IPS-18a (cell line): Measurements from ENCODE around the gene INTU.
A peak's percentile ranks its signal among the peaks of the same experiment; 100 is the strongest.
"Not testable (repeated sequence)": the region's sequence is repeated elsewhere in the genome, so short reads cannot be mapped to it uniquely, and the experiment has no call there.

Source experiments
- H3K27ac ChIP-seq: one replicate; pipeline ENCODE4 v1.5.1; 2013; ENCODE audit warnings: low read length
- H3K27me3 ChIP-seq: one replicate; pipeline ENCODE4 v1.6.1; 2013; ENCODE audit warnings: mild to moderate bottlenecking, low read length; ENCODE audit not compliant: control insufficient read depth, insufficient read depth
- H3K36me3 ChIP-seq: one replicate; pipeline ENCODE4 v1.6.1; 2013; ENCODE audit warnings: low read depth, low read length; ENCODE audit not compliant: control insufficient read depth
- H3K4me1 ChIP-seq: one replicate; pipeline ENCODE4 v1.6.1; 2013; ENCODE audit warnings: low read depth, low read length; ENCODE audit not compliant: control insufficient read depth
- H3K4me3 ChIP-seq: one replicate; pipeline ENCODE4 v1.5.1; 2013; ENCODE audit warnings: low read length
- H3K9ac ChIP-seq: one replicate; pipeline ENCODE4 v1.6.1; 2013; ENCODE audit warnings: mild to moderate bottlenecking, low read length, moderate library complexity
- H3K9me3 ChIP-seq: one replicate; pipeline ENCODE4 v1.6.1; 2013; ENCODE audit warnings: low read depth, low read length; ENCODE audit not compliant: control insufficient read depth

INTU gene

DNA sequence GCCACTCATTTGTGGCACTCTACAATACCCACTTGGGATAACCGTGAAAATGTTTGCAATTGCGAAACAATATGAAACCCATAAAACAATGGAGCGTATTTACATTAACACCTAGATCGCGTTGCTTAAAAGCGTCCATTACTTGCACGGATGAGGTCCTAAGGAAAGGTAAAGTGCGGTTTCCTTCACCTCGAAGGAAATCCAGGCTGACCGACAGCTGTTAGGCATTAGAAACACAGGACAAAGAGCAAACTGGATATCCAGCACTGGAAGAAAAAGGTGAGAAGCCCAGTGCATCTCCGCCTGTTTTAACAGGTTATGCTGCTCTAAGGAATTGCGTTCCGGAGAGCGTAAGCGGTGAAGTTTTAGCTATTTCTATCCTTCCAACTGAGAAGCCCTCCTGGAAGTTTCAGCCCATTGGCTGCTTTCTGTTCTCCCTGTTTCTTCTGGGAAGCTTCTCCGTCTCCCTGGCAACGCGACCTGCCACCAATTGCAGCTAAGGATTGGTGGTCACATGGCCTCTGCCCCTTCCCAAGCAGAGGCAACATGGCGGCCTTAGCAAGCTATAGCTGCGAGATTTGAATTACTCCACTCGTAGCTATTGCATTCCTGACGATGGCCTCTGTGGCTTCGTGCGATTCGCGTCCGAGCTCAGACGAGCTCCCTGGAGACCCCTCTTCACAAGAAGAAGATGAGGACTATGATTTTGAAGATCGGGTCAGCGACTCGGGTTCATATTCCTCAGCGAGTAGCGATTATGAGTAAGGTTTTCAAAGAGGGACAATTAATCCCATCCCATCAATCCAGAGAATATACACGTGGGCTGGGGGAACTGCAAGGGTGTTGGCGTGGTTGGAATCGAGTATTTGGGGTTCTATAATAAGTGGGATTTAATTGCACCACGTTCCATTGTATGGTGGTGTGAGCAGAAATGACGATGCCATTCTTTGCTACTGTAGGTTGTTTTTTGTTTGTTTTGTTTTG lies at the start of gene INTU:
TSS of gene INTU (plus strand) at position 538 of the 984 bp plus-strand sequence. CDS start at position 616, 78 bp downstream.
- Histone ChIP-seq H3K36me3 (no peaks in the 10 kb centered on the region), H3K9ac (peak within 1 kb of the TSS; percentile 92), H3K4me1 (no peaks in the 10 kb centered on the region), H3K27ac (peak within 1 kb of the TSS; percentile 75), H3K4me3 (peak within 1 kb of the TSS; percentile 93), H3K27me3 (no peaks in the 10 kb centered on the region), H3K9me3 (no peaks in the 10 kb centered on the region)

DNA sequence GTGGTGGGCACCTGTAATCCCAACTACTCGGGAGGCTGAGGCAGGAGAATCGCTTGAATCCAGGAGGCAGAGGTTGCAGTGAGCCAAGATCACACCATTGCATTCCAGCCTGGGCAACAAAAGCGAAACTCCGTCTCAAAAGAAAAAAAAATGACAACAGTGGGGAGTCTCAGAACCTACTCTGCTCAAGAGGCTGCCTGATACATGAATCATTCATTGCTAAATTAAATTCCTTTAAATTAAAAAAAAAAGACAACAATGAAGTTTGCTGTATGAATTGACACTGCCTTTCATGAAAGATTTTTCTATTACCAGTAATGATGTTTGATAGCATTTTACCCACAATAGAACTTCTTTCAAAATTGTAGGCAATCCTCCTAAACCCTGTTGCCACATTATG lies 46.3 kb upstream of the INTU start:
- not testable (repeated sequence) for H3K36me3 ChIP-seq, H3K9me3 ChIP-seq, H3K27me3 ChIP-seq, H3K27ac ChIP-seq, H3K9ac ChIP-seq, H3K4me1 ChIP-seq, H3K4me3 ChIP-seq

DNA sequence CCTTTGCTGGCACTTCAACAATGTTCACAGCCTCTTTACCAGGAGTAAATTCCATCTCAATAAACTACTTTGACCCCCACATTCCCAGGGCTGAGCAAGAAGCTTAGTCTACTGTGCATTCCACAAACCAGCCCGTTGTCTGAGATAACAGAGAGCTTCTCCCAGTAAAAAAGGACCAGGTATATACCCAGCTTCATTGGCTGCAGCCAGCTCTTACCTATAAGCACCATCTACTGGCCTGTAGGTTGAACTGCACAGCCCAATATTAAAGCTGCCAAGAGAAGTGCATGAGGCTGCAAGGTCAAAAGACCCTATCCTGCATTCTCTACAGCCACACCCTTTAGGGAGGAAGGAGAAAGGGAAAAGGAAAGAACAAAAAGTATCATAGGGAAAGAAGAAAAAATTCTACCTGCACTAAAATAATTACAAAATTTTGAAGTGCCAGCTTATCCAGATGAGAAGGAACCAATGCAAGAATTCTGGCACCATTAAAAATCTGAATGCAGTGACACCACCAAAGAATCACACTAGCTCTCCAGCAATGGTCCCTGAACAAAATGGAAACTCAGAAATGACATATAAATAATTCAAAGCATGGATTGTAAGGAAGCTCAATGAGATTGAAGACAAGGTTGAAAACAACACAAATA lies 45.7 kb upstream of the INTU start:
- Histone ChIP-seq H3K27ac (no peak overlapping the region), H3K4me3 (no peak overlapping the region), H3K27me3 (no peaks in the 10 kb centered on the region)

DNA sequence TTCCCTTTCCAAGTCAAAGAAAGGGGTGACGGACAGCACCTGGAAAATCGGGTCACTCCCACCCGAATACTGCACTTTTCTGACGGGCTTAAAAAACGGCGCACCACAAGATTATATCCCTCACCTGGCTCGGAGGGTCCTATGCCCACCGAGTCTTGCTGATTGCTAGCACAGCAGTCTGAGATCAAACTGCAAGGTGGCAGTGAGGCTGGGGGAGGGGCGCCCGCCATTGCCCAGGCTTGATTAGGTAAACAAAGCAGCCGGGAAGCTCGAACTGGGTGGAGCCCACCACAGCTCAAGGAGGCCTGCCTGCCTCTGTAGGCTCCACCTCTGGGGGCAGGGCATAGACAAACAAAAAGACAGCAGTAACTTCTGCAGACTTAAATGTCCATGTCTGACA lies 43.6 kb upstream of the INTU start:
- not testable (repeated sequence) for H3K4me1 ChIP-seq, H3K9ac ChIP-seq, H3K36me3 ChIP-seq, H3K9me3 ChIP-seq, H3K27me3 ChIP-seq, H3K4me3 ChIP-seq, H3K27ac ChIP-seq

More for the DNA sequence above, 45.7 kb upstream of the INTU start:
- Histone ChIP-seq H3K9me3 (no peaks in the 10 kb centered on the region), H3K36me3 (no peaks in the 10 kb centered on the region), H3K4me1 (peaks cover 4% of the 10 kb centered on the region), H3K9ac (no peak overlapping the region)

DNA sequence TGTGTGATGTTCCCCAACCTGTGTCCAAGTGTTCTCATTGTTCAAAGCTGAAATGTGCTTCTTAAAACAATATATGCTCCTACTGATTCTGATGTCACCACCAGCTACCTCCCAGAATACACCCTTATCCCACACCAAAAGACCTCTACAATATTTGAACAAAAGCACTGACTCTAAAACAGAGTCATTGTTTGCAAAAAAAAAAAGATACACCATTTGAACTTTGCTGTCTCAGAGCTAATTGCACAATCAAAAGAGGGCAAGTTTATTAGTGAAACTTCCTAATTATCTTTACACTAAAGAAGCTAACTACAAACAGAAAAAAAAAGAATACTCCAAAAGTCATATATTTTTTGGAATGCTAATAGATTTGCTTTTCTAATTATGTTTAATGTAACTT lies 34.1 kb upstream of the INTU start:
- Histone ChIP-seq H3K36me3 (no peaks in the 10 kb centered on the region), H3K9ac (no peak overlapping the region), H3K27ac (no peak overlapping the region), H3K9me3 (no peaks in the 10 kb centered on the region), H3K4me1 (no peaks in the 10 kb centered on the region), H3K27me3 (no peaks in the 10 kb centered on the region), H3K4me3 (no peak overlapping the region)

DNA sequence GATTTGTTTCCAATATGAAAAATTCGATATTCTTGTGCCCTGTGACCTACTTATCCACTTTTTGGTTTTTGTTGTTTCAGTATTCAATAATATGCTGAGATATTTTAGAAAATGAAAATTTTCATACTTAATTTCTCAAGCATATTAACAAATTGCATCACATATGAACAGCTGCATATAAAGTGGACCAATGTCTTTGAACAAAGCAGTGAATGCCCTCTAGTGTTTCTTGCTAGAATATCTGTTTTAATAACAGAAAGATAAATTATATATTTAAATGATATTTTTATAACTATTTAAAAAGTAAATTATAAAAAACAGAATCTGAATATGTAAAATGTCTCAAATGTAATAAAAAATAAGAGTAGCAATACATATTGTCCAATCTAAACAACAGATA lies 31.7 kb upstream of the INTU start:
- Histone ChIP-seq H3K27me3 (no peaks in the 10 kb centered on the region), H3K36me3 (no peaks in the 10 kb centered on the region), H3K4me1 (peaks cover 10% of the 10 kb centered on the region), H3K27ac (no peak overlapping the region), H3K9me3 (no peaks in the 10 kb centered on the region), H3K4me3 (no peak overlapping the region), H3K9ac (no peak overlapping the region)

DNA sequence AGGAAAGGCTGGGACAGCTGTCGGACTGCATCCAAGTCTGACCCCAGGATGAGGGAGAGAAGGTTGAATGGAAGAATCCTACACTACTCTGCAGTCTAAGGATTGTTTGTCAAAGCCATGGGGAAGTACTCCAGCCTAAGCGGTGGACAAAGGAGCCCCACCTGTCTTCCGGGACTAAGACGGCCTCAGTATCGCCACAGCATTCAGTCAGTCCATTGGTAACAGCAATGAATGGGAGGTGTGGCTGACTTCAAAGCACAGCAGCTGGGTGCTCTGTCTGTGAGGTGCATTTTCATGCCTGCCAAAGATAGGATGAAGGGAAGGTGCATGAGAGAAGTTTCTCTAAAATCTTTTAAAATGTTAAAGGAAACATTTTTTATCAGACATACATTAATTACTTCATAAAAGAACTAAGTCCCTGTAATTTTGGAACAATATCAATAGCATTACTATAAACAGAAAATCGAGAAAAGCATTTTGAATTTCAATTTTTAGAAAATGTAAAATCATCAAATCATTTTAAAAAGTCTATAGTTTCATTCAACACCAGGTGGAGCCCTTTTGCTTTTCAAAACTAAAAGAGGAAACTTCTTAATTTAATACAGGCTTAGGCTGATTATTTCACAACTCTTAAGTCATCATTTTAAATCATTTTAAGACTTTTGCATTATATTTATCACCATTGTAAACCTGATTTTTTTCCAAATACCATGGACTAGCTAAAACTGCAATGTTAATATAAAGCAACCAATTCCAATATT lies 27.6 kb upstream of the INTU start:
- Histone ChIP-seq H3K27me3 (no peaks in the 10 kb centered on the region), H3K4me1 (peaks cover 31% of the 10 kb centered on the region), H3K36me3 (no peaks in the 10 kb centered on the region), H3K9me3 (no peaks in the 10 kb centered on the region), H3K9ac (peak overlapping the region; percentile 14), H3K4me3 (peak overlapping the region; percentile 8), H3K27ac (no peak overlapping the region)

DNA sequence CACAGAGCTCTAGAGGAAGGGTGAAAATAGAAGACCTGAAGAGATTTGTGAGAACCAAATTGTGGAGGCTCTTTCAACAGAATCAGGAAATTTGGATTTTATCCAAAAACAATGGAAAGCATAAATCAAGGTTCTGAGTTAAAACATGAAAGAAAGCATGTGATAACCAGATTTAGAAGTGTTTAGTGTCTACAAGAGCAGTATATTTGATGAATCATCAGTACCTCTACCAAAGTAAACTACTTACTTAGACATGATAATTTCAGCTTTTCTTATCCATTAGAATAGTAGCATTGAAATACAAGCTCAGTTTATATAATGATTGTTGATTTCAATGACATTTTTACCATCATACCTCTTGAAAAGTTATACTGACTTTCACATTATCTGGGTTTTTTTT lies 25.9 kb upstream of the INTU start:
- no peak overlapping the region for H3K27ac ChIP-seq

DNA sequence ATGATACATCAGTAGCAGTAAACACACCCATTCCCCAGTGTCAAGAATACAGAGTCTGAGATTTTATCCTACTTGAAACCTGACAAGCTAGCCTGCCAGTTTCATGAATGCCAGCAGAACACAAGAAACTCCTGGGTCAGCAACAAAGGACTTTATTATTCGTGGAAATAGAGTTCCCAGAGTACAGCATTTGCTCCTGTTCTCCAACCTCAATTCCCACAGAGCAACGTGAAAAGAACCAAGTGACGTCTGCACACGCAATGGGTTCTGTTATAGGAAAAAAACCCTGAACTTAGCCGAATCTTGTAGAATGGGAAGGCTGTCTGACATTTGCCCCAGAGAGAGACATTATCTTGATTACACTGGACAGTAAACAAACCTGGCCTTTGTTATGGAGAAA lies 23.3 kb upstream of the INTU start:
- Histone ChIP-seq H3K9me3 (no peaks in the 10 kb centered on the region), H3K9ac (no peak overlapping the region), H3K4me3 (no peak overlapping the region), H3K4me1 (peaks cover 30% of the 10 kb centered on the region), H3K27ac (no peak overlapping the region), H3K27me3 (no peaks in the 10 kb centered on the region), H3K36me3 (no peaks in the 10 kb centered on the region)

More for the DNA sequence above, 25.9 kb upstream of the INTU start:
- H3K36me3 ChIP-seq, result no peaks in the 10 kb centered on the region
- no peak overlapping the region for H3K4me3 ChIP-seq
- no peaks in the 10 kb centered on the region for H3K27me3 ChIP-seq
- H3K9ac ChIP-seq, result no peak overlapping the region
- H3K4me1 ChIP-seq, result peaks cover 31% of the 10 kb centered on the region
- no peaks in the 10 kb centered on the region for H3K9me3 ChIP-seq

DNA sequence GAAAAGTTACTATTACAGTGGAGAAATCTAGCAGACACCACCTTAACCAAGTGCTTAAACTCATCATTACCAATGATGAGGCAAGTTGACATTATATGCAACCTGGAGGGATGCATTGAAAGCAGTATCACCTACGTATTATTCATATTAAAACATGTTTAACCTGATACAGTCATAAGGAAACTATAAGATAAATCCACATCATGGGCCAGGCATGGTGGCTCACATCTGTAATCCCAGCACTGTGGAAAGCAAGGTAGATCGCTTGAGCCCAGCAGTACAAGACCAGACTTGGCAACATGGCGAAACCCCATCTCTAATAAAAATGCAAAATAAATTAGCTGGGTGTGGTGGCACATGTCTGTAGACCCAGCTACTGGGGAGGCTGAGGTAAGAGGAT lies 22.3 kb upstream of the INTU start:
- H3K27ac ChIP-seq, result no peak overlapping the region
- no peaks in the 10 kb centered on the region for H3K36me3 ChIP-seq
- H3K4me3 ChIP-seq, result no peak overlapping the region
- no peaks in the 10 kb centered on the region for H3K9me3 ChIP-seq
- peaks cover 22% of the 10 kb centered on the region for H3K4me1 ChIP-seq
- no peak overlapping the region for H3K9ac ChIP-seq
- no peaks in the 10 kb centered on the region for H3K27me3 ChIP-seq

DNA sequence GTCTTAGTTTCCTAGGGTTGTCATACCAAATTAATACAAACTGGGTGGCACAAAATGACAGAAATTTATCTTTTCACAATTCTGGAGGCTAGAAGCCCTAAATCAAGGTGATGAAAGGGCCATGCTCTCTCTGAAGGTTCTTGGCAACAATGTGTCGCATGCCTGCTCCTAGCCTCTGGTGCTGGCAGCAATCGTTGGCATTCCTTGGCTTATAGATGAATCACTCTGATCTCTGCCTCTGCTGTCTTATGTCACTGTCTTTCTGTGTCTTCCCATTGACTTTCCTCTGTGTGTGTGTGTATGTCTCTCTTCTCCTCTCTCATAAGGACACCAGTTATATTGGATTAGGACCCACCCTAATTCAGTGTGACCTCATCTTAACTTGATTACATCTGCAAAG lies 15.9 kb upstream of the INTU start:
- no peak overlapping the region for H3K27ac ChIP-seq
- H3K4me3 ChIP-seq, result no peak overlapping the region
- no peaks in the 10 kb centered on the region for H3K4me1 ChIP-seq
- H3K9me3 ChIP-seq, result no peaks in the 10 kb centered on the region
- H3K36me3 ChIP-seq, result no peaks in the 10 kb centered on the region
- H3K9ac ChIP-seq, result no peak overlapping the region
- peaks cover 3% of the 10 kb centered on the region for H3K27me3 ChIP-seq
